HUDEP-2 (cell line): Measurements from ENCODE around the gene EFCAB8.

Source experiments
- DNase-seq, 76 experiments: peaks; one replicate each; lab custom pipeline; 2025; ENCODE audit not compliant: unreplicated experiment in 76 of 76; lab: John Stamatoyannopoulos, UW

Gene EFCAB8

GRCh38 chr20:32980990-32981389, 122.3 kb downstream of the EFCAB8 start:
- no peak for DNase-seq

GRCh38 chr20:32982617-32983458, 124.1 kb downstream of the EFCAB8 start:
- DNase-seq, result no peak

- DNase-seq, result no peak
Measured at GRCh38 chr20:32983459-32984112, 124.9 kb downstream of the EFCAB8 start.

GRCh38 chr20:32984196-32984595, 125.5 kb downstream of the EFCAB8 start:
- DNase-seq, result no peak

- no peak for DNase-seq
Measured at GRCh38 chr20:32984631-32985354, 126.1 kb downstream of the EFCAB8 start.

- no peak for DNase-seq
Measured at GRCh38 chr20:32985596-32985995, 126.9 kb downstream of the EFCAB8 start.

- no peak for DNase-seq
Measured at GRCh38 chr20:32986331-32986966, 127.7 kb downstream of the EFCAB8 start.

- no peak for DNase-seq
Measured at GRCh38 chr20:32987044-32987825, 128.5 kb downstream of the EFCAB8 start.

- no peak for DNase-seq
Measured at GRCh38 chr20:32988008-32988407, 129.3 kb downstream of the EFCAB8 start.

GRCh38 chr20:32989507-32990283, 131.0 kb downstream of the EFCAB8 start:
- DNase-seq, result no peak

- no peak for DNase-seq
Measured at GRCh38 chr20:32990426-32990825, 131.7 kb downstream of the EFCAB8 start.

GRCh38 chr20:32991383-32991782, 132.7 kb downstream of the EFCAB8 start:
- DNase-seq, result no peak

- no peak for DNase-seq
Measured at GRCh38 chr20:32991792-32992641, 133.3 kb downstream of the EFCAB8 start.

GRCh38 chr20:32993496-32994050, 134.8 kb downstream of the EFCAB8 start:
- no peak for DNase-seq

- no peak for DNase-seq
Measured at GRCh38 chr20:32995802-32996201, 137.1 kb downstream of the EFCAB8 start.

- DNase-seq, result no peak
Measured at GRCh38 chr20:32997431-32997830, 138.7 kb downstream of the EFCAB8 start.

- peak in 1 of 76 experiments; percentile 4 for DNase-seq
Measured at GRCh38 chr20:32999603-33000250, 141.0 kb downstream of the EFCAB8 start.
